ENCODE measurements around the gene ATP1A2. TPM values are rescaled to one million over a fixed set of nuclear protein-coding genes. Genes with fewer than 3 reads are reported as not detected.

ATP1A2 gene
- total RNA-seq, 1 experiment from 2014 or later: 23.2 TPM

- DNase-seq (ENCODE audit: low spot score) (no peak), ATAC-seq (no peak)
- TF ChIP-seq ATF2 (CRISPR knock-in tag; IDR thresholded peaks at IDR 0.05; ENCODE audit: borderline replicate concordance, low read depth) (no peak), CDX4 (CRISPR knock-in tag; IDR thresholded peaks at IDR 0.05; ENCODE audit: borderline replicate concordance) (no peak), PRDM15 (CRISPR knock-in tag; IDR thresholded peaks at IDR 0.05) (no peak), ZSCAN18 (CRISPR knock-in tag; IDR thresholded peaks at IDR 0.05) (no peak), ZBTB43 (CRISPR knock-in tag; IDR thresholded peaks at IDR 0.05) (no peak), PREB (CRISPR knock-in tag; IDR thresholded peaks at IDR 0.05; ENCODE audit: borderline replicate concordance) (no peak), OVOL2 (CRISPR knock-in tag; IDR thresholded peaks at IDR 0.05; ENCODE audit: borderline replicate concordance) (no peak), E2F5 (CRISPR knock-in tag; IDR thresholded peaks at IDR 0.05) (no peak), IRF1 (CRISPR knock-in tag; IDR thresholded peaks at IDR 0.05) (no peak), NFATC4 (CRISPR knock-in tag; IDR thresholded peaks at IDR 0.05) (no peak), GRHL2 (CRISPR knock-in tag; IDR thresholded peaks at IDR 0.05; ENCODE audit: insufficient replicate concordance, severe bottlenecking) (no peak), MYBL2 (CRISPR knock-in tag; IDR thresholded peaks at IDR 0.05) (no peak), TEAD1 (CRISPR knock-in tag; IDR thresholded peaks at IDR 0.05) (no peak)
- ChIA-PET CTCF (interaction anchor here (1.0 to 29.5 kb wide), 21 partner anchors 7 to 207 kb away, joined by 3 to 978 read pairs (median 17); partner anchors contain the start of genes ATP1A2, IGSF8, KCNJ10 and PIGM), POLR2A (no interaction called here)
- no peaks in the 10 kb centered on the region for H3K36me3 Mint-ChIP-seq
- no peak overlapping the region for H3K27ac Mint-ChIP-seq
- no peak overlapping the region for H3K4me3 Mint-ChIP-seq
- H3K27me3 Mint-ChIP-seq (ENCODE audit: low read depth): peaks cover 61% of the 10 kb centered on the region
- H3K9me3 Mint-ChIP-seq: no peaks in the 10 kb centered on the region
- peaks cover 16% of the 10 kb centered on the region for H3K4me1 Mint-ChIP-seq
Measured at GRCh38 chr1:160084771-160085321, 30.7 kb upstream of the ATP1A2 start.

All from WTC11 (cell line).